IPS DF 6.9 (cell line): Measurements from ENCODE around the gene PLVAP.

ENCODE experiments used
- DNase-seq: peaks from one replicate; pipeline ENCODE4 v3.0.0-alpha.2; 2013; ENCODE audit warnings: low read depth, low spot score
- H3K27ac ChIP-seq: one replicate; pipeline ENCODE4 v1.5.1; 2013; ENCODE audit warnings: low read length, control low read depth
- H3K27me3 ChIP-seq: 2 replicates; pipeline ENCODE4 v1.6.1; 2013; ENCODE audit warnings: mild to moderate bottlenecking, low read length; ENCODE audit not compliant: control insufficient read depth, insufficient read depth
- H3K36me3 ChIP-seq: 2 replicates; pipeline ENCODE4 v1.6.1; 2013; ENCODE audit warnings: low read length; ENCODE audit not compliant: control insufficient read depth, insufficient read depth
- H3K4me1 ChIP-seq: 2 replicates; pipeline ENCODE4 v1.6.1; 2013; ENCODE audit warnings: low read length; ENCODE audit not compliant: control insufficient read depth, insufficient read depth
- H3K4me3 ChIP-seq: 2 replicates; pipeline ENCODE4 v1.5.1; 2013; ENCODE audit warnings: mild to moderate bottlenecking, low read length
- H3K9me3 ChIP-seq: 2 replicates; pipeline ENCODE4 v1.6.1; 2013; ENCODE audit warnings: low read length, inconsistent platforms; ENCODE audit not compliant: control insufficient read depth, insufficient read depth
- WGBS: extraction: QIAGEN DNeasy Blood & Tissue Kit; methylation state at CpG from one replicate; pipeline ENCODE4 v1.1.7; 2013; ENCODE audit warnings: mixed read lengths, missing lambda C conversion rate; ENCODE audit not compliant: insufficient read length, insufficient coverage; 5-methylcytosine and 5-hydroxymethylcytosine counted together

Gene PLVAP

GRCh38 chr19:17321655-17322489 lies 55.3 kb downstream of the PLVAP start:
- Histone ChIP-seq H3K27me3 (no peaks in the 10 kb centered on the region), H3K9me3 (no peaks in the 10 kb centered on the region), H3K4me3 (no peak overlapping the region), H3K4me1 (peaks cover 3% of the 10 kb centered on the region; the same call in 1 of the 2 replicates), H3K27ac (no peak overlapping the region), H3K36me3 (peaks cover 19% of the 10 kb centered on the region)
- no peak for DNase-seq
- WGBS: no CpG with 5 or more reads among the region's 19 CpGs

- H3K27ac ChIP-seq: no peak overlapping the region
- H3K4me1 ChIP-seq: no peaks in the 10 kb centered on the region
- peaks cover 26% of the 10 kb centered on the region for H3K36me3 ChIP-seq
- no peaks in the 10 kb centered on the region for H3K9me3 ChIP-seq
- no CpG with 5 or more reads among the region's 11 CpGs for WGBS
- H3K4me3 ChIP-seq: no peak overlapping the region
- H3K27me3 ChIP-seq: no peaks in the 10 kb centered on the region
- DNase-seq: no peak
Observed at GRCh38 chr19:17320435-17320834, 56.7 kb downstream of the PLVAP start.

GRCh38 chr19:17319473-17320238 lies 57.5 kb downstream of the PLVAP start:
- WGBS: no CpG with 5 or more reads among the region's 40 CpGs
- no peaks in the 10 kb centered on the region for H3K9me3 ChIP-seq
- peaks cover 25% of the 10 kb centered on the region for H3K36me3 ChIP-seq
- no peak overlapping the region for H3K27ac ChIP-seq
- H3K4me1 ChIP-seq: no peaks in the 10 kb centered on the region
- no peak overlapping the region for H3K4me3 ChIP-seq
- no peaks in the 10 kb centered on the region for H3K27me3 ChIP-seq
- DNase-seq: no peak

DNA sequence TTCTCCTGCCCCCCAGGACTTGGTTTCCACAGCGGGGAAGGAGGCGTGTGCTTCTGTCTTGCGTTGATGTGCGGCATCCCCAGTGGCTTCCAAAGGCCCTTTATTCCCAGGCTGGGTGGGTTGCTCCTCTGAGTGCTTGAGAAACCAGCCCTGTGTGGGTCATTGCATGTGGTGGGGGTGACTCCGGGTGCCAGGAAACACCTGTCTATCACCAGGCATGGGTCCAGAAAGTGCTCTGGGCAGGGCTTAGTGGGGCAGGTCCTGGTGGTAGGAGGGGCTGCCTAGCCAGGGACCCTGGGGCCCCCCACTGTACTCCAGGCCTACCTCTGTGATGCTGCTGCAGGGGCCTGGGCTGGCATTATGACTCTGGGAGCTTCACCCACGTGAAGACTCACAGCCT lies 58.2 kb downstream of the PLVAP start:
- WGBS: no CpG with 5 or more reads among the region's 6 CpGs
- Histone ChIP-seq H3K4me1 (no peaks in the 10 kb centered on the region), H3K4me3 (no peak overlapping the region), H3K27ac (no peak overlapping the region), H3K27me3 (no peaks in the 10 kb centered on the region), H3K36me3 (peaks cover 31% of the 10 kb centered on the region), H3K9me3 (no peaks in the 10 kb centered on the region)
- no peak for DNase-seq

- Histone ChIP-seq H3K27me3 (no peaks in the 10 kb centered on the region), H3K36me3 (peaks cover 20% of the 10 kb centered on the region), H3K4me1 (peaks cover 2% of the 10 kb centered on the region), H3K9me3 (no peaks in the 10 kb centered on the region), H3K4me3 (no peak overlapping the region), H3K27ac (no peak overlapping the region)
- no peak for DNase-seq
- WGBS: no CpG with 5 or more reads among the region's 19 CpGs
Observed at GRCh38 chr19:17314007-17314593, 63.0 kb downstream of the PLVAP start.

DNA sequence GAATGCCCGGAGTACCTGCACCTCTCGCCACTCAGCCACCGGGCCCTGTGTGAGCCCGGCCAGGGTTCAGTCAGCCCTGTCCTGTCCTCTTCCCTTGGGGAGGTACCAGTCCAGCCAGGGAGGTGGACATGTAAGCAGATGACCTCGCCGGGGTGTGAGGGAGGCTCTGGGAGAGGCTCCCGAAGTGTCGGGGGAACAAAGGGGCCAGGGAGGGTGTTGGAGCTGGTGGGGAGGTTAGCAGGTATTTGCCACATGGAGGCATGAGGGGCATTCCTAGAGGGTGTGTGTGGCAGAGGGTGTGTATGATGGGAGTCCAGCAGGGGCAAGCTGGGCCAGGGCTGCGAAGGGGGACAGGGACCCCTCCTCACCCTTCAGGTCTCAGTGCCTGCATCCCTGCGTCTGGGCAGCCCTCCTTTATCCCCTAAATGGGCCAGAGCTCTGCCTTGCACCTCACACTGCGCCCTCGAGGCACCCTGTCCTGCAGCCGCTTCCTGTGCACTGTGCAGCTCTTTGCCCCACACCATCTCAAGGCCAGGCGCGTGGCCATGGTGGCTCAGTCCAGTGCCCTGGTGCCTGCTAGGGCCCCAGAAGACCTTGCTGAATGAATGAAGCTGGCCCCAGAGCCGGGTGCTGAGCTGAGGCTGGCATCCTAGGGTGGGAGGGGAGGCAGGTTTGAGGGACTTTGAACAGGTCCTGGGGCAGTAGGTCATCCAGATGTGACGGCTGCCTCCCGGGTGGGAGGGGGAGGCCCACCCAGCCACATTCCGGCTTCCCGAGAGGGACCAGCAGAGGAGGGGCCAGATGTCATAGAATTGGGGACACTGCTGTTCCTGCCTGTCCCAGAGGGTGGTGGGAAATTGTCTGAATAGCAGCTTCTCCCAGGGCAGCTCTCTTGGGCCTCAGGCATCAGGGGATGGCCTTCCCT lies 64.7 kb downstream of the PLVAP start:
- Histone ChIP-seq H3K4me3 (no peak overlapping the region), H3K27ac (no peak overlapping the region), H3K9me3 (no peaks in the 10 kb centered on the region), H3K4me1 (peaks cover 2% of the 10 kb centered on the region), H3K36me3 (peaks cover 17% of the 10 kb centered on the region), H3K27me3 (no peaks in the 10 kb centered on the region)
- WGBS: no CpG with 5 or more reads among the region's 20 CpGs
- DNase-seq: no peak

GRCh38 chr19:17311455-17312188 lies 65.5 kb downstream of the PLVAP start:
- WGBS: no CpG with 5 or more reads among the region's 11 CpGs
- Histone ChIP-seq H3K4me1 (peaks cover 2% of the 10 kb centered on the region), H3K36me3 (peaks cover 17% of the 10 kb centered on the region), H3K4me3 (no peak overlapping the region), H3K27ac (no peak overlapping the region), H3K9me3 (no peaks in the 10 kb centered on the region), H3K27me3 (no peaks in the 10 kb centered on the region)
- no peak for DNase-seq

DNA sequence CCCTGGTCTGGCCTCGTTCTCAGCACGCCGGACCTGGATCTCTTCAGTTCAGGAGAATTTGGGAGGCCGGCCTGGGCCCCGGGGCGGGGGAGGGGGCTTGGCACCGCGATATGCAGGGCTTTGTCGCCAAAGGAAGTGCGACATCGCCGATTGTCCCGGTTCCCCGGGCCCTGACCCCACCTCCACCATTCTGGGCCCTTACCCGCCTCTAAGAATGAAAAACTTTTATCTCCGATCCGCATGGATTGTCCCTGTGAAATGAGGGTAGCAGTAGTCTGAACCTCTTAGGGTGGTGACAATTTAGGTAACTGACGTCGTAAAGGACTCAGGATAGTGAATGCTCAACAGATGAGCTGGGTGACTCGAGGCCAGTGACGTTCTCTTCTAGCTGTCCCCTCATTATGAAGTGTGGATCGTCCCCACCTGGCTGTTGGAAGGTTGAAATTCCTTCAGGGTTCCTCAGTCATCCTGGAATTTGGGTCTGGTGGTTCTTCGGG lies 67.1 kb downstream of the PLVAP start:
- H3K36me3 ChIP-seq: peaks cover 9% of the 10 kb centered on the region; the same call in 1 of the 2 replicates
- H3K27ac ChIP-seq: no peak overlapping the region
- no peak for DNase-seq
- peak overlapping the region; percentile 83 for H3K4me3 ChIP-seq
- H3K9me3 ChIP-seq: no peaks in the 10 kb centered on the region
- H3K4me1 ChIP-seq: peaks cover 4% of the 10 kb centered on the region
- no peaks in the 10 kb centered on the region for H3K27me3 ChIP-seq
- WGBS: no CpG with 5 or more reads among the region's 23 CpGs

GRCh38 chr19:17309198-17309964 lies 67.8 kb downstream of the PLVAP start, which contains the start of gene DDA1:
DDA1 (plus strand) TSS chr19:17309563; CDS start chr19:17309655, 92 bp downstream.
- H3K4me1 ChIP-seq: peaks cover 4% of the 10 kb centered on the region
- H3K4me3 ChIP-seq: peak within 1 kb of the TSS; percentile 83
- H3K9me3 ChIP-seq: no peaks in the 10 kb centered on the region
- no CpG with 5 or more reads among the region's 46 CpGs for WGBS
- DNase-seq: peak; percentile 100
- H3K27me3 ChIP-seq: no peaks in the 10 kb centered on the region
- H3K36me3 ChIP-seq: peaks cover 5% of the 10 kb centered on the region; the same call in 1 of the 2 replicates
- H3K27ac ChIP-seq: no peak within 1 kb of the TSS
